ENCODE data around the gene TAS1R2.

The TAS1R2 gene

DNA sequence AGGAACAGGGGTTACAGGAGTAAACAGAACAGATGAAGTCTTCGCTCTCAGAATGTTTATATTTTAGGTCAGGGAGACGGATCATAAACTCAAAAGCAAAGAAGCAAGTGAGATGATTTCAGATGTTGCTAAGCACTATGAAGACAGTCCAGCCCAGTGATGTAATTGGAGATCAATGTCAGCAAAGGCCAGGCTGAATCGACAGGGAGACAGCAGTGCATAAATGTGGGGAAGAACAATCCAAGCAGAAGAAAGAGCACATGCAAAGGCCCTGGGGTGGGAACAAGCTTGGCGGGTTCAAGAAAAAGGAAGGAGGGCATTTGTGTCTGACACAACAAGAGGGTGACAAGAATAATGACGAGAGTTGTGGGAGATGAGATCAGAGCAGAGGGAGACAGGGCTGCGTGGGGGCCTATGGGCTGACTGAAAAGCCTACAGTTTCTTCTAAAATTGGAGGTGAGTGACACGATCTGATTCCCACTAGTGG lies 47.0 kb downstream of the TAS1R2 start:
- DNase-seq (ENCODE audit: low read depth) = no peak
- H3K4me3 ChIP-seq (ENCODE audit: control insufficient read depth, low read depth, low read length) = no peak overlapping the region
- TF ChIP-seq CTCF (IDR thresholded peaks at IDR 0.05; ENCODE audit: control insufficient read depth, insufficient read depth, low read depth, low read length, missing control alignments) = no peak

GRCh38 chr1:18811733-18812452 lies 47.6 kb downstream of the TAS1R2 start:
- no peak for TF ChIP-seq CTCF (IDR thresholded peaks at IDR 0.05; ENCODE audit: control insufficient read depth, insufficient read depth, low read depth, low read length, missing control alignments)
- no peak overlapping the region for H3K4me3 ChIP-seq (ENCODE audit: control insufficient read depth, low read depth, low read length)
- DNase-seq (ENCODE audit: low read depth) = no peak

- no peak for TF ChIP-seq CTCF (IDR thresholded peaks at IDR 0.05; ENCODE audit: control insufficient read depth, insufficient read depth, low read depth, low read length, missing control alignments)
Measured at GRCh38 chr1:18809953-18810899, 49.2 kb downstream of the TAS1R2 start.

GRCh38 chr1:18808550-18808949 lies 50.9 kb downstream of the TAS1R2 start:
- DNase-seq (ENCODE audit: low read depth) = no peak
- no peak overlapping the region for H3K4me3 ChIP-seq (ENCODE audit: control insufficient read depth, low read depth, low read length)
- TF ChIP-seq CTCF (IDR thresholded peaks at IDR 0.05; ENCODE audit: control insufficient read depth, insufficient read depth, low read depth, low read length, missing control alignments) = no peak

More at GRCh38 chr1:18809953-18810899, 49.2 kb downstream of the TAS1R2 start:
- DNase-seq (ENCODE audit: low read depth) = no peak
- H3K4me3 ChIP-seq (ENCODE audit: control insufficient read depth, low read depth, low read length) = no peak overlapping the region

- no peak for DNase-seq (ENCODE audit: low read depth)
- TF ChIP-seq CTCF (IDR thresholded peaks at IDR 0.05; ENCODE audit: control insufficient read depth, insufficient read depth, low read depth, low read length, missing control alignments) = no peak
Measured at GRCh38 chr1:18807334-18808063, 52.0 kb downstream of the TAS1R2 start.

More at GRCh38 chr1:18807334-18808063, 52.0 kb downstream of the TAS1R2 start:
- no peak overlapping the region for H3K4me3 ChIP-seq (ENCODE audit: control insufficient read depth, low read depth, low read length)

Data from AG09309 (cell line).